GM23248 (cell line): ENCODE results near the gene EML1. TPM values are rescaled to one million over a fixed set of nuclear protein-coding genes. Genes with fewer than 3 reads are reported as not detected.

Experiments used
- DNase-seq: peaks from one replicate; pipeline ENCODE4 v3.0.0-alpha.2; 2015
- H2AFZ ChIP-seq: fragments of 200-600 bp; sonication (generic); 2 replicates; pipeline ENCODE4 v1.6.1; 2016; ENCODE audit warnings: antibody characterized with exemption
- H3F3A ChIP-seq: fragments of 200-600 bp; sonication (generic); 2 replicates; pipeline ENCODE4 v1.6.1; 2016; ENCODE audit warnings: mild to moderate bottlenecking, antibody characterized with exemption, mixed run types; ENCODE audit not compliant: insufficient read depth
- H3K27ac ChIP-seq: fragments of 200-600 bp; sonication (generic); 2 replicates; pipeline ENCODE4 v1.5.1; 2016; ENCODE audit warnings: mild to moderate bottlenecking
- H3K27me3 ChIP-seq: fragments of 200-600 bp; sonication (generic); replicated peaks from 2 replicates; pipeline ENCODE4 v1.6.1; 2016; ENCODE audit warnings: mild to moderate bottlenecking; ENCODE audit not compliant: insufficient read depth
- H3K36me3 ChIP-seq: fragments of 200-600 bp; sonication (generic); 2 replicates; pipeline ENCODE4 v1.6.1; 2016; ENCODE audit warnings: low read depth, mild to moderate bottlenecking
- H3K4me1 ChIP-seq: fragments of 200-600 bp; sonication (generic); 2 replicates; pipeline ENCODE4 v1.6.1; 2016; ENCODE audit warnings: mild to moderate bottlenecking; ENCODE audit not compliant: insufficient read depth
- H3K4me2 ChIP-seq: fragments of 200-600 bp; sonication (generic); one replicate; pipeline ENCODE4 v1.6.1; 2016; ENCODE audit warnings: mild to moderate bottlenecking; ENCODE audit not compliant: unreplicated experiment
- H3K4me3 ChIP-seq: fragments of 200-600 bp; sonication (generic); 2 replicates; pipeline ENCODE4 v1.5.1; 2016; ENCODE audit warnings: mild to moderate bottlenecking
- H3K79me2 ChIP-seq: fragments of 200-600 bp; sonication (generic); 2 replicates; pipeline ENCODE4 v1.6.1; 2016; ENCODE audit warnings: mild to moderate bottlenecking; ENCODE audit not compliant: insufficient read depth
- H3K9ac ChIP-seq: fragments of 200-600 bp; sonication (generic); 2 replicates; pipeline ENCODE4 v1.6.1; 2016; ENCODE audit warnings: mild to moderate bottlenecking
- H3K9me2 ChIP-seq: fragments of 200-600 bp; sonication (generic); 2 replicates; pipeline ENCODE4 v1.6.1; 2016; ENCODE audit warnings: mixed run types, mild to moderate bottlenecking, moderate library complexity; ENCODE audit not compliant: insufficient read depth
- H3K9me3 ChIP-seq: fragments of 200-600 bp; sonication (generic); one replicate; pipeline ENCODE4 v1.6.1; 2017; ENCODE audit warnings: low read depth
- H4K20me1 ChIP-seq: fragments of 200-600 bp; sonication (generic); 2 replicates; pipeline ENCODE4 v1.6.0; 2016; ENCODE audit not compliant: insufficient read depth
- EZH2 ChIP-seq: fragments of 200-600 bp; sonication (generic); IDR thresholded peaks from 2 replicates; pipeline ENCODE4 v1.6.1; 2018; ENCODE audit warnings: antibody characterized with exemption, mild to moderate bottlenecking; ENCODE audit not compliant: insufficient read depth, poor library complexity, severe bottlenecking
- EZH2phosphoT487 ChIP-seq: fragments of 200-600 bp; sonication (generic); IDR thresholded peaks from 2 replicates; pipeline ENCODE4 v1.6.1; 2018; ENCODE audit warnings: antibody characterized with exemption, moderate library complexity, mild to moderate bottlenecking, low read depth; ENCODE audit not compliant: insufficient read depth
- WGBS, 2 experiments: methylation state at CpG; one replicate each; pipeline ENCODE4 v1.1.6; 2015 to 2017; ENCODE audit warnings: low lambda C conversion rate in 2 of 2, low coverage in 1 of 2; ENCODE audit errors: missing lambda C conversion rate in 2 of 2; 5-methylcytosine and 5-hydroxymethylcytosine counted together
- in situ Hi-C: fragments of 300-500 bp; cut with MboI; formaldehyde crosslinking; loops from 2 replicates; pipeline ENCODE4 v1.15.0; 2020
- polyA plus RNA-seq: library from polyadenylated mRNA; unstranded; fragments of >200 nt; fragmentation: Nextera tagmentation; extraction: Ambion mirVana; gene quantifications from 2 replicates; pipeline ENCODE4 v1.2.1, GENCODE V29; 2016
- total RNA-seq: library from RNA; depleted of rRNA; stranded (reverse); fragments of >200 nt; shearing (Covaris generic); gene quantifications from 2 replicates; pipeline ENCODE4 v1.2.3, GENCODE V29; 2014

Gene EML1
- total and polyA plus RNA-seq, 2 experiments from 2014 or later = 14.8 to 17.9 TPM

- in situ Hi-C loops = no loop called here
- Histone ChIP-seq H3K4me3 (peak overlapping the region; percentile 36; the same call in 1 of the 2 replicates), H3K79me2 (peaks cover 18% of the 10 kb centered on the region; the same call in 1 of the 2 replicates), H3K9ac (peak overlapping the region; percentile 64), H3K9me3 (no peaks in the 10 kb centered on the region), H3F3A (peaks cover 42% of the 10 kb centered on the region), H3K4me1 (peaks cover 36% of the 10 kb centered on the region), H3K27ac (peak overlapping the region; percentile 80), H4K20me1 (no peaks in the 10 kb centered on the region), H3K9me2 (no peaks in the 10 kb centered on the region), H3K27me3 (no peaks in the 10 kb centered on the region), H3K36me3 (no peaks in the 10 kb centered on the region), H3K4me2 (peak overlapping the region; percentile 74), H2AFZ (no peak overlapping the region)
- TF ChIP-seq EZH2phosphoT487 (no peak), EZH2 (no peak)
- WGBS, 2 experiments = 29 to 41% methylated on average over 3 of the region's 3 CpGs
- DNase-seq = peak; percentile 49
Measured at GRCh38 chr14:99808515-99808914, 15.3 kb downstream of the EML1 start.

- Histone ChIP-seq H3K79me2 (peaks cover 18% of the 10 kb centered on the region; the same call in 1 of the 2 replicates), H4K20me1 (no peaks in the 10 kb centered on the region), H3K27me3 (no peaks in the 10 kb centered on the region; the same call in 1 of the 2 replicates), H3K9ac (peak overlapping the region; percentile 64), H3K4me2 (peak overlapping the region; percentile 74), H2AFZ (no peak overlapping the region; the same call in 1 of the 2 replicates), H3K4me1 (peaks cover 36% of the 10 kb centered on the region), H3K9me3 (no peaks in the 10 kb centered on the region), H3F3A (peaks cover 42% of the 10 kb centered on the region), H3K4me3 (0 out of 2 replicates have a peak overlapping the region, but pooled peaks have one; percentile 20), H3K36me3 (no peaks in the 10 kb centered on the region), H3K9me2 (no peaks in the 10 kb centered on the region), H3K27ac (peak overlapping the region; percentile 80)
- peak; percentile 98 for DNase-seq
- WGBS, 2 experiments = 1 to 3% methylated on average over 9 of the region's 9 CpGs
- TF ChIP-seq EZH2 (no peak), EZH2phosphoT487 (no peak)
- in situ Hi-C loops = no loop called here
Measured at GRCh38 chr14:99809360-99809759, 16.1 kb downstream of the EML1 start.

GRCh38 chr14:99809859-99810558 lies 16.8 kb downstream of the EML1 start:
- H4K20me1 ChIP-seq = no peaks in the 10 kb centered on the region
- H3K4me1 ChIP-seq = peaks cover 36% of the 10 kb centered on the region
- no peak for TF ChIP-seq EZH2
- TF ChIP-seq EZH2phosphoT487 = no peak
- H3K36me3 ChIP-seq = no peaks in the 10 kb centered on the region
- WGBS, 2 experiments = 45 to 55% methylated on average over 15 to 16 of the region's 16 CpGs
- peak overlapping the region; percentile 63 for H3K9ac ChIP-seq
- H3K27ac ChIP-seq = peak overlapping the region; percentile 80
- no peak overlapping the region; the same call in 1 of the 2 replicates for H2AFZ ChIP-seq
- in situ Hi-C loops = no loop called here
- no peaks in the 10 kb centered on the region for H3K9me2 ChIP-seq
- 0 out of 2 replicates have a peak overlapping the region, but pooled peaks have one; percentile 20 for H3K4me3 ChIP-seq
- peak overlapping the region; percentile 74 for H3K4me2 ChIP-seq
- no peaks in the 10 kb centered on the region for H3K9me3 ChIP-seq
- peak; percentile 51 for DNase-seq
- peaks cover 18% of the 10 kb centered on the region; the same call in 1 of the 2 replicates for H3K79me2 ChIP-seq
- H3F3A ChIP-seq = peaks cover 42% of the 10 kb centered on the region
- no peaks in the 10 kb centered on the region; the same call in 1 of the 2 replicates for H3K27me3 ChIP-seq

GRCh38 chr14:99810559-99810874 lies 17.3 kb downstream of the EML1 start:
- Histone ChIP-seq H4K20me1 (no peaks in the 10 kb centered on the region), H3K27me3 (no peaks in the 10 kb centered on the region; the same call in 1 of the 2 replicates), H3F3A (peaks cover 42% of the 10 kb centered on the region), H3K4me1 (peaks cover 36% of the 10 kb centered on the region), H3K9ac (no peak overlapping the region), H3K36me3 (no peaks in the 10 kb centered on the region), H3K9me3 (no peaks in the 10 kb centered on the region), H3K27ac (no peak overlapping the region), H3K4me3 (no peak overlapping the region), H3K79me2 (peaks cover 18% of the 10 kb centered on the region; the same call in 1 of the 2 replicates), H3K9me2 (no peaks in the 10 kb centered on the region), H2AFZ (no peak overlapping the region), H3K4me2 (no peak overlapping the region)
- TF ChIP-seq EZH2 (no peak), EZH2phosphoT487 (no peak)
- in situ Hi-C loops = no loop called here
- no peak for DNase-seq
- 76 to 79% methylated on average over 2 of the region's 2 CpGs for WGBS, 2 experiments
